HepG2 (cell line): ENCODE results near the gene MMP28. TPM values are rescaled to one million over a fixed set of nuclear protein-coding genes. Genes with fewer than 3 reads are reported as not detected.
A peak's percentile ranks its signal among the peaks of the same experiment; 100 is the strongest.

Source experiments
- ATF1 ChIP-seq: IDR thresholded peaks from 2 replicates; pipeline ENCODE4 v1.6.1; 2016; ENCODE audit warnings: mild to moderate bottlenecking, control low read depth
- JUNB ChIP-seq: sonication (generic); formaldehyde crosslinking; IDR thresholded peaks from 2 replicates; pipeline ENCODE4 v1.8.0; 2022; ENCODE audit warnings: missing genetic modification reagents, mild to moderate bottlenecking, borderline replicate concordance
- KAT8 ChIP-seq: IDR thresholded peaks from 2 replicates; pipeline ENCODE4 v1.6.1; 2016; ENCODE audit warnings: missing genetic modification reagents, missing compliant biosample characterization
- MXD4 ChIP-seq: IDR thresholded peaks from 2 replicates; pipeline ENCODE4 v1.6.1; 2016; ENCODE audit warnings: mild to moderate bottlenecking, missing biosample characterization, missing genetic modification reagents
- PAWR ChIP-seq: sonication (generic); formaldehyde crosslinking; IDR thresholded peaks from 2 replicates; pipeline ENCODE4 v1.4.0; 2020; ENCODE audit warnings: missing genetic modification reagents, mild to moderate bottlenecking, borderline replicate concordance
- RBM39 ChIP-seq: fragments of 200-400 bp; formaldehyde crosslinking; IDR thresholded peaks from one replicate; pipeline ENCODE4 v1.6.1; 2018; ENCODE audit warnings: antibody characterized with exemption, mild to moderate bottlenecking, low read depth, low read length; ENCODE audit not compliant: poor library complexity, severe bottlenecking
- REPIN1 ChIP-seq: sonication (generic); formaldehyde crosslinking; IDR thresholded peaks from 2 replicates; pipeline ENCODE4 v1.8.0; 2022; ENCODE audit warnings: missing genetic modification reagents, low read depth, mild to moderate bottlenecking, borderline replicate concordance
- SAFB2 ChIP-seq: sonication (generic); formaldehyde crosslinking; IDR thresholded peaks from 2 replicates; pipeline ENCODE4 v1.5.1; 2020; ENCODE audit warnings: missing genetic modification reagents, low read depth, mild to moderate bottlenecking, borderline replicate concordance
- SALL1 ChIP-seq: sonication (generic); formaldehyde crosslinking; IDR thresholded peaks from 2 replicates; pipeline ENCODE4 v1.8.0; 2022; ENCODE audit warnings: mild to moderate bottlenecking, missing genetic modification reagents
- SMAD3 ChIP-seq: sonication (generic); formaldehyde crosslinking; IDR thresholded peaks from 2 replicates; pipeline ENCODE4 v1.4.0; 2020; ENCODE audit warnings: missing genetic modification reagents
- polyA plus RNA-seq, 8 experiments: library from polyadenylated mRNA; depleted of rRNA in 3 of 8; stranded (reverse) in 7 of 8; unstranded in 1 of 8; fragments of >200 nt; fragmentation: Illumina TruSeq in 4 of 8; extraction: Trizol in 4 of 8; gene quantifications; 2 replicates each; pipeline versions ENCODE4 v1.2.1 to v1.2.3, GENCODE V29; 2011 to 2016; ENCODE audit warnings: low read depth in 4 of 8, missing spikeins in 1 of 8, mixed read lengths in 1 of 8; ENCODE audit not compliant: insufficient read depth in 1 of 8
- total RNA-seq, 5 experiments: library from RNA; depleted of rRNA; stranded (reverse); fragments of >200 nt; fragmentation: Illumina TruSeq; extraction: Trizol; gene quantifications; 2 replicates each; pipeline ENCODE4 v1.2.3, GENCODE V29; 2016; ENCODE audit warnings: low read depth in 1 of 5
- TF ChIP-seq, protein P1 (sequence below): sonication (generic); formaldehyde crosslinking; IDR thresholded peaks from 2 replicates; pipeline ENCODE4 v1.8.0; 2022; ENCODE audit warnings: mild to moderate bottlenecking, missing genetic modification reagents, moderate library complexity
- TF ChIP-seq, protein P2 (sequence below): sonication (generic); formaldehyde crosslinking; IDR thresholded peaks from 2 replicates; pipeline ENCODE4 v1.4.0; 2020; ENCODE audit warnings: missing genetic modification reagents, low read depth, mild to moderate bottlenecking, borderline replicate concordance
- TF ChIP-seq, protein P3 (sequence below): sonication (generic); formaldehyde crosslinking; IDR thresholded peaks from 2 replicates; pipeline ENCODE4 v1.5.1; 2020; ENCODE audit warnings: missing genetic modification reagents, mild to moderate bottlenecking, borderline replicate concordance
- TF ChIP-seq, protein P4 (sequence below): sonication (generic); formaldehyde crosslinking; IDR thresholded peaks from 2 replicates; pipeline ENCODE4 v1.4.0; 2020; ENCODE audit warnings: low read depth, missing genetic modification reagents
- TF ChIP-seq, protein P5 (sequence below): sonication (generic); formaldehyde crosslinking; IDR thresholded peaks from 2 replicates; pipeline ENCODE4 v1.5.0; 2020; ENCODE audit warnings: mild to moderate bottlenecking, missing genetic modification reagents
- TF ChIP-seq, protein P6 (sequence below): IDR thresholded peaks from 2 replicates; pipeline ENCODE4 v1.6.1; 2016

Gene MMP28
- total and polyA plus RNA-seq, 2 of the 13 experiments (the other 11 are each of a cell fraction or from before 2014, with no cell fraction given) = not detected

DNA sequence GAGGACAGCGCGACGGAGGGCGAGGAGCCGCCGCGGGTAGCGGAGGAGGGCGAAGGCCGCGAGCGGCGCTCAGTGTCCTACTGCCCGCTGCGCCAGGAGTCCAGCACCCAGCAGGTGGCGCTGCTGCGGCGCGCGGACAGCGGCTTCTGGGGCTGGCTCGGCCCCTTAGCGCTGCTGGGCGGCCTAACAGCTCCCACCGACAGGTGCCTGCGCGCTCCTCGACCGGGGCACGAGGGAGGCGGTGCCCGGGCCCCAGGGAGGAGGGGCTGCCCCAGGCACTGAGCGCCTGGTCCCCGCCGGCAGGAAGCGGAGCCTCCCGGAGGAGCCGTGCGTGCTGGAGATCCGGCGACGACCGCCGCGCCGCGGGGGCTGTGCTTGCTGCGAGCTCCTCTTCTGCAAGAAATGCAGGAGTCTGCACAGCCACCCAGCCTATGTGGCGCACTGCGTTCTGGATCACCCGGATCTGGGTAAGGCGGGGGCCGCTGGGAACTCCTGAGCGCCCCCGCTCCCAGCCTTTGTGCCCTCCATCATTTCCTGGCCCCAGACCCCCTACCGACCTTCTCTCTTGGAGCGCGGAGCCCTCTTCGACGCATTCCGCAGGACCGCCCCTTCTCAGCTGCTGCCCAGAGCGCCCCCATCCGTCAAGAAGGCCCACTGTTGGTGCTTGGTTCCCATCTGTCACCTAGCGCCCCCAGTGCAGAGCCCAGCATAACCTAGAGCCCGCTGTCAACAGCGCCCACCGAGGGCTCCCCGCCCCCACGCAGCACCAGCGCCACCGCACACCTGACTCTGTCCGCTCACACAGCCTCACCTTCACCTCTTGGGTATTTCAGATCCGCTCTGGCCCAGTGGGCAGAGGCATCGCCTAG is 31.1 kb downstream of the MMP28 start (continued):
- TF ChIP-seq, protein P1, sequence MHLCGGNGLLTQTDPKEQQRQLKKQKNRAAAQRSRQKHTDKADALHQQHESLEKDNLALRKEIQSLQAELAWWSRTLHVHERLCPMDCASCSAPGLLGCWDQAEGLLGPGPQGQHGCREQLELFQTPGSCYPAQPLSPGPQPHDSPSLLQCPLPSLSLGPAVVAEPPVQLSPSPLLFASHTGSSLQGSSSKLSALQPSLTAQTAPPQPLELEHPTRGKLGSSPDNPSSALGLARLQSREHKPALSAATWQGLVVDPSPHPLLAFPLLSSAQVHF (CRISPR knock-in tag) = no peak
- peak; percentile 75 for TF ChIP-seq SALL1 (CRISPR knock-in tag)
- peak; percentile 76 for TF ChIP-seq RBM39
- TF ChIP-seq JUNB (CRISPR knock-in tag) = no peak
- TF ChIP-seq, protein P2, sequence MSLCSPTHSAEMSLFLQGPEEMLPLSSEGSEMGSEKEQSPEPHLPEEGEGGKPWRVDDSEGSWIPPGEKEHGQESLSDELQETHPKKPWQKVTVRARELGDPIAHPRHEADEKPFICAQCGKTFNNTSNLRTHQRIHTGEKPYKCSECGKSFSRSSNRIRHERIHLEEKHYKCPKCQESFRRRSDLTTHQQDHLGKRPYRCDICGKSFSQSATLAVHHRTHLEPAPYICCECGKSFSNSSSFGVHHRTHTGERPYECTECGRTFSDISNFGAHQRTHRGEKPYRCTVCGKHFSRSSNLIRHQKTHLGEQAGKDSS (CRISPR knock-in tag) = peak; percentile 85; the same call in 1 of the 2 replicates
- no peak for TF ChIP-seq ATF1 (CRISPR knock-in tag)
- TF ChIP-seq, protein P3, sequence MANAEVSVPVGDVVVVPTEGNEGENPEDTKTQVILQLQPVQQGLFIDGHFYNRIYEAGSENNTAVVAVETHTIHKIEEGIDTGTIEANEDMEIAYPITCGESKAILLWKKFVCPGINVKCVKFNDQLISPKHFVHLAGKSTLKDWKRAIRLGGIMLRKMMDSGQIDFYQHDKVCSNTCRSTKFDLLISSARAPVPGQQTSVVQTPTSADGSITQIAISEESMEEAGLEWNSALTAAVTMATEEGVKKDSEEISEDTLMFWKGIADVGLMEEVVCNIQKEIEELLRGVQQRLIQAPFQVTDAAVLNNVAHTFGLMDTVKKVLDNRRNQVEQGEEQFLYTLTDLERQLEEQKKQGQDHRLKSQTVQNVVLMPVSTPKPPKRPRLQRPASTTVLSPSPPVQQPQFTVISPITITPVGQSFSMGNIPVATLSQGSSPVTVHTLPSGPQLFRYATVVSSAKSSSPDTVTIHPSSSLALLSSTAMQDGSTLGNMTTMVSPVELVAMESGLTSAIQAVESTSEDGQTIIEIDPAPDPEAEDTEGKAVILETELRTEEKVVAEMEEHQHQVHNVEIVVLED (CRISPR knock-in tag) = no peak; the same call in 1 of the 2 replicates
- TF ChIP-seq, protein P4, sequence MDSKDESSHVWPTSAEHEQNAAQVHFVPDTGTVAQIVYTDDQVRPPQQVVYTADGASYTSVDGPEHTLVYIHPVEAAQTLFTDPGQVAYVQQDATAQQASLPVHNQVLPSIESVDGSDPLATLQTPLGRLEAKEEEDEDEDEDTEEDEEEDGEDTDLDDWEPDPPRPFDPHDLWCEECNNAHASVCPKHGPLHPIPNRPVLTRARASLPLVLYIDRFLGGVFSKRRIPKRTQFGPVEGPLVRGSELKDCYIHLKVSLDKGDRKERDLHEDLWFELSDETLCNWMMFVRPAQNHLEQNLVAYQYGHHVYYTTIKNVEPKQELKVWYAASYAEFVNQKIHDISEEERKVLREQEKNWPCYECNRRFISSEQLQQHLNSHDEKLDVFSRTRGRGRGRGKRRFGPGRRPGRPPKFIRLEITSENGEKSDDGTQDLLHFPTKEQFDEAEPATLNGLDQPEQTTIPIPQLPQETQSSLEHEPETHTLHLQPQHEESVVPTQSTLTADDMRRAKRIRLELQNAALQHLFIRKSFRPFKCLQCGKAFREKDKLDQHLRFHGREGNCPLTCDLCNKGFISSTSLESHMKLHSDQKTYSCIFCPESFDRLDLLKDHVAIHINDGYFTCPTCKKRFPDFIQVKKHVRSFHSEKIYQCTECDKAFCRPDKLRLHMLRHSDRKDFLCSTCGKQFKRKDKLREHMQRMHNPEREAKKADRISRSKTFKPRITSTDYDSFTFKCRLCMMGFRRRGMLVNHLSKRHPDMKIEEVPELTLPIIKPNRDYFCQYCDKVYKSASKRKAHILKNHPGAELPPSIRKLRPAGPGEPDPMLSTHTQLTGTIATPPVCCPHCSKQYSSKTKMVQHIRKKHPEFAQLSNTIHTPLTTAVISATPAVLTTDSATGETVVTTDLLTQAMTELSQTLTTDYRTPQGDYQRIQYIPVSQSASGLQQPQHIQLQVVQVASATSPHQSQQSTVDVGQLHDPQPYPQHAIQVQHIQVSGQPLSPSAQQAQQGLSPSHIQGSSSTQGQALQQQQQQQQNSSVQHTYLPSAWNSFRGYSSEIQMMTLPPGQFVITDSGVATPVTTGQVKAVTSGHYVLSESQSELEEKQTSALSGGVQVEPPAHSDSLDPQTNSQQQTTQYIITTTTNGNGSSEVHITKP = peak; percentile 94
- peak; percentile 38; the same call in 1 of the 2 replicates for TF ChIP-seq KAT8
- TF ChIP-seq SMAD3 (CRISPR knock-in tag) = no peak
- TF ChIP-seq SAFB2 (CRISPR knock-in tag) = peak; percentile 59; the same call in 1 of the 2 replicates
- TF ChIP-seq, protein P5, sequence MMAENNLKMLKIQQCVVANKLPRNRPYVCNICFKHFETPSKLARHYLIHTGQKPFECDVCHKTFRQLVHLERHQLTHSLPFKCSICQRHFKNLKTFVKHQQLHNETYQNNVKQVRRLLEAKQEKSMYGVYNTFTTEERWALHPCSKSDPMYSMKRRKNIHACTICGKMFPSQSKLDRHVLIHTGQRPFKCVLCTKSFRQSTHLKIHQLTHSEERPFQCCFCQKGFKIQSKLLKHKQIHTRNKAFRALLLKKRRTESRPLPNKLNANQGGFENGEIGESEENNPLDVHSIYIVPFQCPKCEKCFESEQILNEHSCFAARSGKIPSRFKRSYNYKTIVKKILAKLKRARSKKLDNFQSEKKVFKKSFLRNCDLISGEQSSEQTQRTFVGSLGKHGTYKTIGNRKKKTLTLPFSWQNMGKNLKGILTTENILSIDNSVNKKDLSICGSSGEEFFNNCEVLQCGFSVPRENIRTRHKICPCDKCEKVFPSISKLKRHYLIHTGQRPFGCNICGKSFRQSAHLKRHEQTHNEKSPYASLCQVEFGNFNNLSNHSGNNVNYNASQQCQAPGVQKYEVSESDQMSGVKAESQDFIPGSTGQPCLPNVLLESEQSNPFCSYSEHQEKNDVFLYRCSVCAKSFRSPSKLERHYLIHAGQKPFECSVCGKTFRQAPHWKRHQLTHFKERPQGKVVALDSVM (CRISPR knock-in tag) = peak; percentile 69
- peak; percentile 73; the same call in 1 of the 2 replicates for TF ChIP-seq REPIN1
- TF ChIP-seq MXD4 = peak; percentile 76; the same call in 1 of the 2 replicates
- TF ChIP-seq PAWR = 0 out of 2 replicates have a peak, but pooled peaks have one; percentile 42
- TF ChIP-seq, protein P6, sequence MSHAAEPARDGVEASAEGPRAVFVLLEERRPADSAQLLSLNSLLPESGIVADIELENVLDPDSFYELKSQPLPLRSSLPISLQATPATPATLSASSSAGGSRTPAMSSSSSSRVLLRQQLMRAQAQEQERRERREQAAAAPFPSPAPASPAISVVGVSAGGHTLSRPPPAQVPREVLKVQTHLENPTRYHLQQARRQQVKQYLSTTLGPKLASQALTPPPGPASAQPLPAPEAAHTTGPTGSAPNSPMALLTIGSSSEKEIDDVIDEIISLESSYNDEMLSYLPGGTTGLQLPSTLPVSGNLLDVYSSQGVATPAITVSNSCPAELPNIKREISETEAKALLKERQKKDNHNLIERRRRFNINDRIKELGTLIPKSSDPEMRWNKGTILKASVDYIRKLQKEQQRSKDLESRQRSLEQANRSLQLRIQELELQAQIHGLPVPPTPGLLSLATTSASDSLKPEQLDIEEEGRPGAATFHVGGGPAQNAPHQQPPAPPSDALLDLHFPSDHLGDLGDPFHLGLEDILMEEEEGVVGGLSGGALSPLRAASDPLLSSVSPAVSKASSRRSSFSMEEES (CRISPR knock-in tag) = peak; percentile 47; the same call in 1 of the 2 replicates
